CD14-positive monocyte (primary cell): ENCODE data around the gene BAIAP2L1. TPM values are rescaled to one million over a fixed set of nuclear protein-coding genes. Genes with fewer than 3 reads are reported as not detected.

ENCODE experiments used
- DNase-seq, 3 donors: peaks; one replicate each; pipeline ENCODE4 v3.0.0-alpha.2; 2011 to 2022
- H2AFZ ChIP-seq: 2 replicates; pipeline ENCODE4 v1.6.0; 2012; ENCODE audit warnings: mild to moderate bottlenecking, low read depth, low read length, inconsistent platforms; ENCODE audit not compliant: insufficient read depth, poor library complexity, severe bottlenecking
- H3K27ac ChIP-seq, 2 donors: 1 replicate in 1 of 2; 2 replicates in 1 of 2; pipeline ENCODE4 v1.5.1; 2012 to 2013; ENCODE audit warnings: low read length in 2 of 2, control low read depth in 1 of 2, inconsistent platforms in 1 of 2, low read depth in 1 of 2, mild to moderate bottlenecking in 1 of 2
- H3K27me3 ChIP-seq, 2 donors: one replicate each; pipeline versions ENCODE4 v1.6.0 to v1.6.1; 2011 to 2013; ENCODE audit warnings: low read length in 2 of 2; ENCODE audit not compliant: control insufficient read depth in 2 of 2, insufficient read depth in 2 of 2
- H3K36me3 ChIP-seq, 2 donors: replicated peaks in 1 of 2; 1 replicate in 1 of 2; 2 replicates in 1 of 2; pipeline versions ENCODE4 v1.5.1 to v1.6.1; 2012 to 2013; ENCODE audit warnings: low read length in 2 of 2, control low read depth in 1 of 2, inconsistent platforms in 1 of 2, mild to moderate bottlenecking in 1 of 2; ENCODE audit not compliant: insufficient read depth in 2 of 2, control insufficient read depth in 1 of 2
- H3K4me1 ChIP-seq, 2 donors: 1 replicate in 1 of 2; 2 replicates in 1 of 2; pipeline versions ENCODE4 v1.5.1 to v1.6.1; 2012 to 2013; ENCODE audit warnings: low read length in 2 of 2, control low read depth in 1 of 2, inconsistent platforms in 1 of 2, mild to moderate bottlenecking in 1 of 2, moderate library complexity in 1 of 2; ENCODE audit not compliant: insufficient read depth in 2 of 2, control insufficient read depth in 1 of 2
- H3K4me2 ChIP-seq: replicated peaks from 2 replicates; pipeline ENCODE3; 2012; ENCODE audit warnings: low read length, moderate library complexity, mild to moderate bottlenecking; ENCODE audit not compliant: poor library complexity, severe bottlenecking; ENCODE audit errors: extremely low read depth
- H3K4me3 ChIP-seq, 3 experiments: fragments of 200-600 bp in 1 of 3; sonication (generic) in 1 of 3; replicated peaks in 1 of 3; 1 replicate in 2 of 3; 2 replicates in 1 of 3; pipeline ENCODE4 v1.5.1; 2011 to 2013; ENCODE audit warnings: low read length in 3 of 3, mild to moderate bottlenecking in 3 of 3, control low read depth in 2 of 3, low read depth in 2 of 3, inconsistent platforms in 1 of 3, moderate library complexity in 1 of 3
- H3K79me2 ChIP-seq: 2 replicates; pipeline ENCODE4 v1.6.0; 2012; ENCODE audit warnings: mild to moderate bottlenecking, control low read depth, inconsistent platforms, low read length, moderate library complexity; ENCODE audit not compliant: insufficient read depth
- H3K9ac ChIP-seq: 2 replicates; pipeline ENCODE4 v1.6.0; 2017; ENCODE audit warnings: low read length, mild to moderate bottlenecking; ENCODE audit not compliant: insufficient read depth, poor library complexity, severe bottlenecking
- H3K9me3 ChIP-seq, 2 donors: replicated peaks in 1 of 2; 1 replicate in 1 of 2; 2 replicates in 1 of 2; pipeline versions ENCODE4 v1.5.1 to v1.6.1; 2012 to 2013; ENCODE audit warnings: low read length in 2 of 2, control low read depth in 1 of 2; ENCODE audit not compliant: control insufficient read depth in 1 of 2, insufficient read depth in 1 of 2
- H4K20me1 ChIP-seq: 2 replicates; pipeline ENCODE4 v1.6.0; 2012; ENCODE audit warnings: mild to moderate bottlenecking, low read length, control low read depth, moderate library complexity; ENCODE audit not compliant: insufficient read depth
- H3K27ac Mint-ChIP-seq, 7 donors: one replicate each; pipeline ENCODE4 v1.8.0; 2020; ENCODE audit warnings: mild to moderate bottlenecking in 7 of 7, mixed read lengths in 7 of 7, moderate library complexity in 6 of 7, inconsistent platforms in 2 of 7
- H3K27me3 Mint-ChIP-seq, 3 donors: one replicate each; pipeline ENCODE4 v1.8.0; 2021 to 2022; ENCODE audit warnings: low read depth in 3 of 3, mild to moderate bottlenecking in 3 of 3, mixed read lengths in 3 of 3, moderate library complexity in 3 of 3, inconsistent platforms in 1 of 3
- H3K36me3 Mint-ChIP-seq, 2 donors: one replicate each; pipeline ENCODE4 v1.8.0; 2020; ENCODE audit warnings: mixed read lengths in 2 of 2, inconsistent platforms in 1 of 2, mild to moderate bottlenecking in 1 of 2
- H3K4me1 Mint-ChIP-seq: one replicate; pipeline ENCODE4 v1.8.0; 2020; ENCODE audit warnings: mild to moderate bottlenecking, mixed read lengths
- H3K4me3 Mint-ChIP-seq, 2 donors: one replicate each; pipeline ENCODE4 v1.8.0; 2020; ENCODE audit warnings: mild to moderate bottlenecking in 2 of 2, mixed read lengths in 2 of 2, moderate library complexity in 1 of 2
- H3K9me3 Mint-ChIP-seq, 7 donors: one replicate each; pipeline ENCODE4 v1.8.0; 2020 to 2022; ENCODE audit warnings: mixed read lengths in 7 of 7, mild to moderate bottlenecking in 6 of 7, moderate library complexity in 6 of 7, inconsistent platforms in 2 of 7
- CTCF ChIP-seq: fragments of 200-600 bp; IDR thresholded peaks from one replicate; pipeline ENCODE4 v1.8.0; 2022; ENCODE audit warnings: antibody characterized with exemption, mild to moderate bottlenecking
- WGBS: methylation state at CpG from one replicate; pipeline ENCODE4 v1.1.5; 2013; ENCODE audit warnings: missing lambda C conversion rate; ENCODE audit not compliant: insufficient coverage; 5-methylcytosine and 5-hydroxymethylcytosine counted together
- intact Hi-C, 2 donors: fragments of 100-400 bp; cut with micrococcal nuclease; formaldehyde crosslinking; loops; one replicate each; pipeline versions ENCODE4 v1.15.0 to v1.15.1; 2023
- polyA plus RNA-seq, 3 donors: library from polyadenylated mRNA; depleted of rRNA in 1 of 3; unstranded in 2 of 3; stranded (reverse) in 1 of 3; fragments of 300-500 nt in 2 of 3; fragments of >200 nt in 1 of 3; fragmentation: Illumina TruSeq in 2 of 3; gene quantifications; 1 replicate in 2 of 3; 2 replicates in 1 of 3; pipeline ENCODE4 v1.2.3, GENCODE V29; 2012 to 2021

Gene BAIAP2L1
- polyA plus RNA-seq, 3 donors, result 0.17 to 0.52 TPM; not detected in 1

- no peak for DNase-seq
- no peaks in the 10 kb centered on the region for H3K4me1 ChIP-seq
- Mint-ChIP-seq H3K4me1 (no peaks in the 10 kb centered on the region), H3K4me3 (no peak overlapping the region), H3K9me3 (no peaks in the 10 kb centered on the region), H3K27ac (no peak overlapping the region), H3K27me3 (peaks cover 3 to 5% (median 3%) of the 10 kb centered on the region in 3 donors), H3K36me3 (no peaks in the 10 kb centered on the region)
- no peak overlapping the region for H3K4me2 ChIP-seq
- no peaks in the 10 kb centered on the region for H3K27me3 ChIP-seq
- no CpG with 5 or more reads among the region's 4 CpGs for WGBS
- intact Hi-C loops, result no loop called here
- H4K20me1 ChIP-seq, result no peaks in the 10 kb centered on the region
- H3K9ac ChIP-seq, result no peak overlapping the region
- H3K9me3 ChIP-seq, result no peaks in the 10 kb centered on the region
- H3K36me3 ChIP-seq, result no peaks in the 10 kb centered on the region
- H3K79me2 ChIP-seq, result no peaks in the 10 kb centered on the region
- TF ChIP-seq CTCF, result no peak
- no peak overlapping the region for H3K27ac ChIP-seq
- no peak overlapping the region for H2AFZ ChIP-seq
- no peak overlapping the region for H3K4me3 ChIP-seq
These were observed 48.3 kb downstream of the BAIAP2L1 start for GRCh38 chr7:98352621-98353020.

GRCh38 chr7:98351136-98351535 is 49.8 kb downstream of the BAIAP2L1 start:
- Histone ChIP-seq H3K9ac (no peak overlapping the region), H3K79me2 (no peaks in the 10 kb centered on the region), H2AFZ (no peak overlapping the region), H3K9me3 (no peaks in the 10 kb centered on the region), H3K4me1 (no peaks in the 10 kb centered on the region), H4K20me1 (no peaks in the 10 kb centered on the region), H3K27me3 (no peaks in the 10 kb centered on the region), H3K4me3 (no peak overlapping the region), H3K36me3 (no peaks in the 10 kb centered on the region), H3K27ac (no peak overlapping the region), H3K4me2 (no peak overlapping the region)
- Mint-ChIP-seq H3K27me3 (peaks cover 3 to 9% (median 6%) of the 10 kb centered on the region in 3 donors), H3K36me3 (no peaks in the 10 kb centered on the region), H3K4me1 (no peaks in the 10 kb centered on the region), H3K27ac (no peak overlapping the region), H3K9me3 (no peaks in the 10 kb centered on the region), H3K4me3 (no peak overlapping the region)
- no peak for TF ChIP-seq CTCF
- no peak for DNase-seq
- WGBS, result 90% methylated on average over 1 of the region's 8 CpGs
- intact Hi-C loops, result no loop called here
